ENCODE results near the gene CACNG5.

- no peak for TF ChIP-seq EZH2 (IDR thresholded peaks at IDR 0.05)
- no peak for TF ChIP-seq POLR2AphosphoS5 (IDR thresholded peaks at IDR 0.05; ENCODE audit: borderline replicate concordance, low read depth, low read length)
- TF ChIP-seq FOXP2 (optimal IDR thresholded peaks at IDR 0.05; ENCODE audit: control extremely low read depth, extremely low read length, insufficient read depth): no peak
Measured at GRCh38 chr17:66803474-66803951, 31.4 kb upstream of the CACNG5 start.
